SU-DHL-6 (cell line): Measurements from ENCODE around the gene PTGR3.

Experiments used
- H2AFZ ChIP-seq: fragments of 200-600 bp; sonication (generic); 2 replicates; pipeline ENCODE4 v1.6.1; 2014; ENCODE audit warnings: low read depth, mild to moderate bottlenecking, moderate library complexity, mixed read lengths, antibody characterized with exemption, low read length; ENCODE audit not compliant: severe bottlenecking
- H3F3A ChIP-seq: fragments of 200-600 bp; shearing (Covaris generic); 2 replicates; pipeline ENCODE4 v1.6.0; 2016; ENCODE audit warnings: antibody characterized with exemption, mild to moderate bottlenecking; ENCODE audit not compliant: insufficient read depth
- H3K27ac ChIP-seq: fragments of 200-600 bp; sonication (generic); 2 replicates; pipeline ENCODE4 v1.5.1; 2016; ENCODE audit warnings: low read depth, mild to moderate bottlenecking, low read length, moderate library complexity, mixed read lengths
- H3K27me3 ChIP-seq: fragments of 200-600 bp; sonication (generic), shearing (Covaris generic); 2 replicates; pipeline ENCODE4 v1.6.0; 2014; ENCODE audit warnings: mild to moderate bottlenecking, low read length
- H3K36me3 ChIP-seq: fragments of 200-600 bp; sonication (generic); 2 replicates; pipeline ENCODE4 v1.6.1; 2014; ENCODE audit warnings: mild to moderate bottlenecking, low read length, mixed read lengths
- H3K4me2 ChIP-seq: fragments of 300-600, 200-600 bp; shearing (Covaris generic), sonication (generic); 2 replicates; pipeline ENCODE4 v1.6.0; 2014; ENCODE audit warnings: low read length, low read depth, mild to moderate bottlenecking; ENCODE audit not compliant: poor library complexity, severe bottlenecking
- H3K4me3 ChIP-seq: fragments of 200-600 bp; sonication (generic); 2 replicates; pipeline ENCODE4 v1.5.1; 2014; ENCODE audit warnings: antibody characterized with exemption, low read length, mild to moderate bottlenecking, mixed read lengths; ENCODE audit not compliant: insufficient read depth, poor library complexity, severe bottlenecking
- H3K79me2 ChIP-seq: fragments of 200-600 bp; sonication (generic); 2 replicates; pipeline ENCODE4 v1.6.1; 2014; ENCODE audit warnings: mild to moderate bottlenecking, low read length, moderate library complexity; ENCODE audit not compliant: insufficient read depth
- H3K9ac ChIP-seq: fragments of 200-600 bp; sonication (generic); 2 replicates; pipeline ENCODE4 v1.7.0; 2014; ENCODE audit warnings: mild to moderate bottlenecking, low read length
- H3K9me2 ChIP-seq: fragments of 200-600 bp; sonication (generic); replicated peaks from 2 replicates; pipeline ENCODE4 v1.6.1; 2014; ENCODE audit warnings: low read length; ENCODE audit not compliant: insufficient read depth
- H3K9me3 ChIP-seq: fragments of 200-600 bp; sonication (generic); 2 replicates; pipeline ENCODE4 v1.6.1; 2014; ENCODE audit warnings: low read length, mixed read lengths; ENCODE audit not compliant: insufficient read depth
- H4K20me1 ChIP-seq: fragments of 200-600 bp; sonication (generic); 2 replicates; pipeline ENCODE4 v1.6.1; 2014; ENCODE audit warnings: low read depth, mild to moderate bottlenecking, antibody characterized with exemption, low read length, moderate library complexity, mixed read lengths
- CTCF ChIP-seq: fragments of 200-600 bp; sonication (generic); IDR thresholded peaks from one replicate; pipeline ENCODE4 v1.5.1; 2017; ENCODE audit warnings: antibody characterized with exemption, mild to moderate bottlenecking, low read length, moderate library complexity; ENCODE audit not compliant: insufficient read depth, poor library complexity, severe bottlenecking
- EZH2phosphoT487 ChIP-seq: fragments of 200-600 bp; sonication (generic), shearing (Covaris generic); conservative IDR thresholded peaks from 2 replicates; pipeline ENCODE4 v1.6.1; 2018; ENCODE audit warnings: mild to moderate bottlenecking, antibody characterized with exemption, low read length, moderate library complexity, mixed read lengths

The PTGR3 gene

GRCh38 chr18:75247611-75248421, 38.9 kb upstream of the PTGR3 start:
- Histone ChIP-seq H3K9me2 (no peaks in the 10 kb centered on the region), H3K9ac (no peak overlapping the region), H3K4me3 (no peak overlapping the region), H3K9me3 (no peaks in the 10 kb centered on the region), H3F3A (no peaks in the 10 kb centered on the region), H3K79me2 (no peaks in the 10 kb centered on the region), H3K27me3 (no peaks in the 10 kb centered on the region), H3K4me2 (no peak overlapping the region), H4K20me1 (peaks cover 14% of the 10 kb centered on the region; the same call in 1 of the 2 replicates), H3K27ac (no peak overlapping the region), H2AFZ (no peak overlapping the region), H3K36me3 (no peaks in the 10 kb centered on the region)
- TF ChIP-seq EZH2phosphoT487 (no peak), CTCF (no peak)

GRCh38 chr18:75246721-75247610, 38.0 kb upstream of the PTGR3 start:
- Histone ChIP-seq H3K36me3 (no peaks in the 10 kb centered on the region), H3K4me2 (no peak overlapping the region), H4K20me1 (peaks cover 9% of the 10 kb centered on the region; the same call in 1 of the 2 replicates), H3F3A (no peaks in the 10 kb centered on the region), H3K9me3 (no peaks in the 10 kb centered on the region), H3K9me2 (no peaks in the 10 kb centered on the region), H3K27me3 (no peaks in the 10 kb centered on the region), H2AFZ (no peak overlapping the region), H3K27ac (no peak overlapping the region), H3K9ac (no peak overlapping the region), H3K79me2 (no peaks in the 10 kb centered on the region), H3K4me3 (no peak overlapping the region)
- TF ChIP-seq EZH2phosphoT487 (no peak), CTCF (no peak)

- no peaks in the 10 kb centered on the region for H3K9me2 ChIP-seq
- H3F3A ChIP-seq = no peaks in the 10 kb centered on the region
- TF ChIP-seq EZH2phosphoT487 (no peak), CTCF (no peak)
- H3K27ac ChIP-seq = no peak overlapping the region
- H3K27me3 ChIP-seq = no peaks in the 10 kb centered on the region
- H3K4me3 ChIP-seq = no peak overlapping the region
- no peak overlapping the region for H2AFZ ChIP-seq
- H4K20me1 ChIP-seq = no peaks in the 10 kb centered on the region; the same call in 1 of the 2 replicates
- no peaks in the 10 kb centered on the region for H3K36me3 ChIP-seq
- H3K4me2 ChIP-seq = no peak overlapping the region
- H3K9ac ChIP-seq = no peak overlapping the region
- H3K9me3 ChIP-seq = no peaks in the 10 kb centered on the region
- H3K79me2 ChIP-seq = no peaks in the 10 kb centered on the region
Measured at GRCh38 chr18:75244351-75245313, 35.7 kb upstream of the PTGR3 start.
